Natural killer cell treated with Interleukin-12 subunit alpha and Interleukin-12 subunit beta and Interleukin-15 and Interleukin-18, amount 100 ng/mL, for 72 hours (primary cell): ENCODE measurements around the gene DGKG. TPM values are rescaled to one million over a fixed set of nuclear protein-coding genes. Genes with fewer than 3 reads are reported as not detected.

Experiments
- ATAC-seq, 2 donors: fragments of 150-1000 bp; cut with Tn5 transposase in 1 of 2; sonication (Bioruptor Pico), chemical (Tn5 transposase) in 1 of 2; 2 replicates each; pipeline ENCODE4 v1.10.0; 2021
- DNase-seq: peaks from one replicate; pipeline ENCODE4 v3.0.0; 2022; ENCODE audit warnings: low spot score
- H3K27ac Mint-ChIP-seq, 2 donors: 1 replicate in 1 of 2; 2 replicates in 1 of 2; pipeline ENCODE4 v1.8.0; 2022; ENCODE audit warnings: mixed read lengths in 2 of 2, mild to moderate bottlenecking in 1 of 2, moderate library complexity in 1 of 2
- H3K27me3 Mint-ChIP-seq, 2 donors: 1 replicate in 1 of 2; 2 replicates in 1 of 2; pipeline ENCODE4 v1.8.0; 2022; ENCODE audit warnings: mixed read lengths in 2 of 2
- H3K36me3 Mint-ChIP-seq: one replicate; pipeline ENCODE4 v1.8.0; 2022; ENCODE audit warnings: mixed read lengths
- H3K4me1 Mint-ChIP-seq, 2 donors: 1 replicate in 1 of 2; 2 replicates in 1 of 2; pipeline ENCODE4 v1.8.0; 2022; ENCODE audit warnings: low read depth in 2 of 2, mixed read lengths in 2 of 2, mild to moderate bottlenecking in 1 of 2
- H3K4me3 Mint-ChIP-seq: one replicate; pipeline ENCODE4 v1.8.0; 2022; ENCODE audit warnings: mixed read lengths
- H3K9me3 Mint-ChIP-seq: 2 replicates; pipeline ENCODE4 v1.8.0; 2022; ENCODE audit warnings: mixed read lengths
- total RNA-seq, 2 donors: library from RNA; stranded (reverse); gene quantifications; one replicate each; pipeline ENCODE4 v1.2.3, GENCODE V29; 2022

DGKG gene
- total RNA-seq, 2 donors from 2014 or later = 6.2 to 7.5 TPM

GRCh38 chr3:186141790-186142189, 220.2 kb downstream of the DGKG start:
- H3K27ac Mint-ChIP-seq = peak overlapping the region in 1 of 2 donors; percentile 36
- peaks cover 4 to 19% of the 10 kb centered on the region in 2 donors for H3K27me3 Mint-ChIP-seq
- no peaks in the 10 kb centered on the region for H3K9me3 Mint-ChIP-seq
- H3K4me1 Mint-ChIP-seq = peaks cover 4 to 5% of the 10 kb centered on the region in 2 donors
- no peak overlapping the region for H3K4me3 Mint-ChIP-seq
- no peak for DNase-seq
- ATAC-seq = no peak
- H3K36me3 Mint-ChIP-seq = no peaks in the 10 kb centered on the region

- peaks cover 6 to 20% of the 10 kb centered on the region in 2 donors for H3K27me3 Mint-ChIP-seq
- DNase-seq = no peak
- H3K9me3 Mint-ChIP-seq = no peaks in the 10 kb centered on the region
- H3K4me1 Mint-ChIP-seq = peaks cover 5 to 8% of the 10 kb centered on the region in 2 donors
- ATAC-seq = no peak
- H3K36me3 Mint-ChIP-seq = no peaks in the 10 kb centered on the region
- H3K4me3 Mint-ChIP-seq = no peak overlapping the region
- peak overlapping the region in 1 of 2 donors; percentile 17 for H3K27ac Mint-ChIP-seq
Observed at GRCh38 chr3:186138272-186138981, 223.6 kb downstream of the DGKG start.

GRCh38 chr3:186137051-186137685, 224.9 kb downstream of the DGKG start:
- no peak for ATAC-seq
- Mint-ChIP-seq H3K36me3 (no peaks in the 10 kb centered on the region), H3K9me3 (no peaks in the 10 kb centered on the region), H3K27ac (no peak overlapping the region), H3K4me3 (no peak overlapping the region), H3K27me3 (peaks cover 6 to 9% of the 10 kb centered on the region in 2 donors), H3K4me1 (peaks cover 4 to 21% of the 10 kb centered on the region in 2 donors)
- no peak for DNase-seq

- Mint-ChIP-seq H3K9me3 (no peaks in the 10 kb centered on the region), H3K4me1 (peaks cover 9 to 27% of the 10 kb centered on the region in 2 donors), H3K36me3 (no peaks in the 10 kb centered on the region), H3K4me3 (no peak overlapping the region), H3K27me3 (peaks cover 10 to 35% of the 10 kb centered on the region in 2 donors), H3K27ac (peak overlapping the region in 1 of 2 donors; percentile 68)
- ATAC-seq (no peak), DNase-seq (no peak)
Observed at GRCh38 chr3:186133980-186134379, 228.1 kb downstream of the DGKG start.

GRCh38 chr3:186132487-186132886, 229.5 kb downstream of the DGKG start:
- peak; percentile 76 to 82 for ATAC-seq

GRCh38 chr3:186129206-186129605, 232.8 kb downstream of the DGKG start:
- Mint-ChIP-seq H3K36me3 (no peaks in the 10 kb centered on the region), H3K27ac (no peak overlapping the region), H3K4me1 (peaks cover 22 to 26% of the 10 kb centered on the region in 2 donors), H3K9me3 (peaks cover 5% of the 10 kb centered on the region), H3K4me3 (no peak overlapping the region), H3K27me3 (peaks cover 12 to 30% of the 10 kb centered on the region in 2 donors)
- DNase-seq = no peak
- ATAC-seq = no peak

More at GRCh38 chr3:186132487-186132886, 229.5 kb downstream of the DGKG start:
- H3K9me3 Mint-ChIP-seq = no peaks in the 10 kb centered on the region
- no peak overlapping the region for H3K4me3 Mint-ChIP-seq
- no peaks in the 10 kb centered on the region for H3K36me3 Mint-ChIP-seq
- DNase-seq = no peak
- peaks cover 12 to 35% of the 10 kb centered on the region in 2 donors for H3K27me3 Mint-ChIP-seq
- H3K4me1 Mint-ChIP-seq = peaks cover 9 to 27% of the 10 kb centered on the region in 2 donors
- H3K27ac Mint-ChIP-seq = peak overlapping the region in 1 of 2 donors; percentile 68

GRCh38 chr3:186128158-186128557, 233.9 kb downstream of the DGKG start:
- Mint-ChIP-seq H3K36me3 (no peaks in the 10 kb centered on the region), H3K27ac (no peak overlapping the region)
- no peak for ATAC-seq

GRCh38 chr3:186127463-186127862, 234.6 kb downstream of the DGKG start:
- Mint-ChIP-seq H3K27ac (no peak overlapping the region), H3K27me3 (peaks cover 17 to 37% of the 10 kb centered on the region in 2 donors), H3K4me3 (no peak overlapping the region), H3K36me3 (no peaks in the 10 kb centered on the region), H3K4me1 (peaks cover 16 to 18% of the 10 kb centered on the region in 2 donors), H3K9me3 (peaks cover 5% of the 10 kb centered on the region)
- DNase-seq (no peak), ATAC-seq (no peak)

More at GRCh38 chr3:186128158-186128557, 233.9 kb downstream of the DGKG start:
- H3K27me3 Mint-ChIP-seq = peaks cover 13 to 32% of the 10 kb centered on the region in 2 donors
- peaks cover 20 to 23% of the 10 kb centered on the region in 2 donors for H3K4me1 Mint-ChIP-seq
- H3K4me3 Mint-ChIP-seq = no peak overlapping the region
- peaks cover 5% of the 10 kb centered on the region for H3K9me3 Mint-ChIP-seq
- no peak for DNase-seq

- H3K4me1 Mint-ChIP-seq = peaks cover 10 to 13% of the 10 kb centered on the region in 2 donors
- ATAC-seq (peak in 1 of 2 donors; percentile 45), DNase-seq (no peak)
- H3K4me3 Mint-ChIP-seq = no peak overlapping the region
- peak overlapping the region; percentile 1 to 38 for H3K27ac Mint-ChIP-seq
- peaks cover 18 to 34% of the 10 kb centered on the region in 2 donors for H3K27me3 Mint-ChIP-seq
- H3K36me3 Mint-ChIP-seq = no peaks in the 10 kb centered on the region
- peaks cover 5% of the 10 kb centered on the region for H3K9me3 Mint-ChIP-seq
Observed at GRCh38 chr3:186125118-186125517, 236.9 kb downstream of the DGKG start.

GRCh38 chr3:186124592-186124991, 237.4 kb downstream of the DGKG start:
- Mint-ChIP-seq H3K4me3 (no peak overlapping the region), H3K27me3 (peaks cover 19 to 32% of the 10 kb centered on the region in 2 donors), H3K9me3 (peaks cover 5% of the 10 kb centered on the region), H3K36me3 (no peaks in the 10 kb centered on the region), H3K27ac (peak overlapping the region in 1 of 2 donors; percentile 38), H3K4me1 (peaks cover 10 to 13% of the 10 kb centered on the region in 2 donors)
- ATAC-seq (no peak), DNase-seq (no peak)

- Mint-ChIP-seq H3K9me3 (peaks cover 5% of the 10 kb centered on the region), H3K4me1 (peaks cover 10 to 13% of the 10 kb centered on the region in 2 donors), H3K36me3 (no peaks in the 10 kb centered on the region), H3K27me3 (peaks cover 24 to 40% of the 10 kb centered on the region in 2 donors), H3K4me3 (no peak overlapping the region), H3K27ac (no peak overlapping the region)
- ATAC-seq (no peak), DNase-seq (no peak)
Observed at GRCh38 chr3:186123012-186123411, 239.0 kb downstream of the DGKG start.

GRCh38 chr3:186121968-186122367, 240.1 kb downstream of the DGKG start:
- Mint-ChIP-seq H3K4me1 (peaks cover 13 to 16% of the 10 kb centered on the region in 2 donors), H3K4me3 (no peak overlapping the region), H3K36me3 (no peaks in the 10 kb centered on the region), H3K27ac (no peak overlapping the region), H3K27me3 (peaks cover 30 to 48% of the 10 kb centered on the region in 2 donors), H3K9me3 (peaks cover 5% of the 10 kb centered on the region)
- ATAC-seq (no peak), DNase-seq (no peak)

- Mint-ChIP-seq H3K4me1 (peaks cover 13 to 16% of the 10 kb centered on the region in 2 donors), H3K9me3 (peaks cover 5% of the 10 kb centered on the region), H3K27me3 (peaks cover 34 to 54% of the 10 kb centered on the region in 2 donors), H3K4me3 (no peak overlapping the region), H3K36me3 (no peaks in the 10 kb centered on the region), H3K27ac (no peak overlapping the region)
- no peak for ATAC-seq
- no peak for DNase-seq
Observed at GRCh38 chr3:186121278-186121677, 240.8 kb downstream of the DGKG start.

- peaks cover 45 to 69% of the 10 kb centered on the region in 2 donors for H3K27me3 Mint-ChIP-seq
- H3K4me1 Mint-ChIP-seq = peaks cover 0 to 12% of the 10 kb centered on the region in 2 donors
- ATAC-seq (no peak), DNase-seq (no peak)
- H3K27ac Mint-ChIP-seq = no peak overlapping the region
- H3K4me3 Mint-ChIP-seq = no peak overlapping the region
- H3K36me3 Mint-ChIP-seq = no peaks in the 10 kb centered on the region
- no peaks in the 10 kb centered on the region for H3K9me3 Mint-ChIP-seq
Observed at GRCh38 chr3:186119499-186119898, 242.5 kb downstream of the DGKG start.
